HEK293 (cell line): ENCODE results near the gene DNAJC12.

Source experiments
- ATF2 ChIP-seq: fragments of 450-650 bp; formaldehyde crosslinking; IDR thresholded peaks from 2 replicates; pipeline ENCODE4 v1.5.1; 2016; ENCODE audit warnings: missing biosample characterization, missing genetic modification characterization, low read depth
- BCL11A ChIP-seq: fragments of 450-650 bp; formaldehyde crosslinking; IDR thresholded peaks from 2 replicates; pipeline ENCODE4 v1.5.1; 2016; ENCODE audit warnings: low read depth, missing biosample characterization, missing genetic modification characterization
- FEZF1 ChIP-seq: fragments of 450-650 bp; formaldehyde crosslinking; IDR thresholded peaks from 2 replicates; pipeline ENCODE4 v1.5.1; 2016; ENCODE audit warnings: missing biosample characterization, missing genetic modification characterization
- GLIS2 ChIP-seq: fragments of 450-650 bp; formaldehyde crosslinking; IDR thresholded peaks from 2 replicates; pipeline ENCODE4 v1.5.1; 2016; ENCODE audit warnings: missing biosample characterization, missing genetic modification characterization
- HOXC10 ChIP-seq: sonication (generic); formaldehyde crosslinking; IDR thresholded peaks from 2 replicates; pipeline ENCODE4 v1.8.1; 2023; ENCODE audit warnings: mild to moderate bottlenecking, missing genetic modification reagents
- KLF16 ChIP-seq: fragments of 450-650 bp; formaldehyde crosslinking; IDR thresholded peaks from 2 replicates; pipeline ENCODE4 v1.5.1; 2017; ENCODE audit warnings: missing biosample characterization, missing genetic modification characterization
- MZF1 ChIP-seq: fragments of 450-650 bp; formaldehyde crosslinking; IDR thresholded peaks from 2 replicates; pipeline ENCODE4 v1.5.1; 2017; ENCODE audit warnings: missing biosample characterization, missing genetic modification characterization, borderline replicate concordance
- OSR2 ChIP-seq: fragments of 450-650 bp; formaldehyde crosslinking; IDR thresholded peaks from 2 replicates; pipeline ENCODE4 v1.5.1; 2016; ENCODE audit warnings: missing biosample characterization, missing genetic modification characterization
- OVOL3 ChIP-seq: fragments of 450-650 bp; formaldehyde crosslinking; IDR thresholded peaks from 2 replicates; pipeline ENCODE4 v1.5.1; 2016; ENCODE audit warnings: missing biosample characterization, missing genetic modification characterization
- SP7 ChIP-seq: fragments of 450-650 bp; formaldehyde crosslinking; IDR thresholded peaks from 2 replicates; pipeline ENCODE4 v1.5.1; 2016; ENCODE audit warnings: missing biosample characterization, missing genetic modification characterization
- WT1 ChIP-seq: fragments of 450-650 bp; formaldehyde crosslinking; IDR thresholded peaks from 2 replicates; pipeline ENCODE4 v1.5.1; 2016; ENCODE audit warnings: missing biosample characterization, missing genetic modification characterization
- YY1 ChIP-seq: fragments of 450-650 bp; formaldehyde crosslinking; IDR thresholded peaks from 2 replicates; pipeline ENCODE4 v1.5.1; 2018; ENCODE audit warnings: missing biosample characterization, missing genetic modification characterization
- ZBTB17 ChIP-seq: fragments of 450-650 bp; formaldehyde crosslinking; IDR thresholded peaks from 2 replicates; pipeline ENCODE4 v1.5.1; 2016; ENCODE audit warnings: missing biosample characterization, missing genetic modification characterization
- ZBTB21 ChIP-seq: fragments of 450-650 bp; formaldehyde crosslinking; IDR thresholded peaks from 2 replicates; pipeline ENCODE4 v1.5.1; 2017; ENCODE audit warnings: missing biosample characterization, missing genetic modification characterization
- ZFP41 ChIP-seq: fragments of 450-650 bp; formaldehyde crosslinking; IDR thresholded peaks from 2 replicates; pipeline ENCODE4 v1.5.1; 2016; ENCODE audit warnings: missing biosample characterization, missing genetic modification characterization, borderline replicate concordance
- ZNF157 ChIP-seq: fragments of 450-650 bp; formaldehyde crosslinking; IDR thresholded peaks from 2 replicates; pipeline ENCODE4 v1.5.1; 2016; ENCODE audit warnings: missing biosample characterization, missing genetic modification characterization
- ZNF174 ChIP-seq: fragments of 450-650 bp; formaldehyde crosslinking; IDR thresholded peaks from 2 replicates; pipeline ENCODE4 v1.5.0; 2017; ENCODE audit warnings: missing biosample characterization, mild to moderate bottlenecking, missing genetic modification characterization
- ZNF2 ChIP-seq: fragments of 450-650 bp; formaldehyde crosslinking; IDR thresholded peaks from 2 replicates; pipeline ENCODE4 v1.5.1; 2016; ENCODE audit warnings: missing biosample characterization, missing genetic modification characterization
- ZNF211 ChIP-seq: fragments of 450-650 bp; formaldehyde crosslinking; IDR thresholded peaks from 2 replicates; pipeline ENCODE4 v1.5.1; 2016; ENCODE audit warnings: low read depth, missing biosample characterization, missing genetic modification characterization
- ZNF214 ChIP-seq: fragments of 450-650 bp; formaldehyde crosslinking; IDR thresholded peaks from 2 replicates; pipeline ENCODE4 v1.5.1; 2017; ENCODE audit warnings: missing biosample characterization, mild to moderate bottlenecking, missing genetic modification characterization, borderline replicate concordance
- ZNF26 ChIP-seq: fragments of 450-650 bp; formaldehyde crosslinking; IDR thresholded peaks from 2 replicates; pipeline ENCODE4 v1.5.1; 2016; ENCODE audit warnings: missing biosample characterization, missing genetic modification characterization
- ZNF311 ChIP-seq: fragments of 450-650 bp; formaldehyde crosslinking; IDR thresholded peaks from 2 replicates; pipeline ENCODE4 v1.5.1; 2017; ENCODE audit warnings: missing biosample characterization, missing genetic modification characterization, borderline replicate concordance
- ZNF433 ChIP-seq: fragments of 450-650 bp; formaldehyde crosslinking; IDR thresholded peaks from 2 replicates; pipeline ENCODE4 v1.5.1; 2016; ENCODE audit warnings: missing biosample characterization, missing genetic modification characterization, low read depth
- ZNF529 ChIP-seq: fragments of 450-650 bp; formaldehyde crosslinking; IDR thresholded peaks from 2 replicates; pipeline ENCODE4 v1.5.1; 2017; ENCODE audit warnings: missing genetic modification characterization, missing biosample characterization; ENCODE audit not compliant: insufficient replicate concordance
- ZNF548 ChIP-seq: fragments of 450-650 bp; formaldehyde crosslinking; IDR thresholded peaks from 2 replicates; pipeline ENCODE4 v1.5.1; 2016; ENCODE audit warnings: missing biosample characterization, missing genetic modification characterization
- ZNF558 ChIP-seq: fragments of 450-650 bp; formaldehyde crosslinking; IDR thresholded peaks from 2 replicates; pipeline ENCODE4 v1.5.1; 2016; ENCODE audit warnings: missing biosample characterization, missing genetic modification characterization
- ZNF560 ChIP-seq: fragments of 450-650 bp; formaldehyde crosslinking; IDR thresholded peaks from 2 replicates; pipeline ENCODE4 v1.5.1; 2017; ENCODE audit warnings: missing biosample characterization, missing genetic modification characterization, borderline replicate concordance
- ZNF660 ChIP-seq: fragments of 450-650 bp; IDR thresholded peaks from 2 replicates; pipeline ENCODE4 v1.5.1; 2018; ENCODE audit warnings: missing biosample characterization, mild to moderate bottlenecking, missing genetic modification characterization
- ZNF701 ChIP-seq: fragments of 450-650 bp; formaldehyde crosslinking; IDR thresholded peaks from 2 replicates; pipeline ENCODE4 v1.5.1; 2016; ENCODE audit warnings: missing biosample characterization, missing genetic modification characterization
- ZNF704 ChIP-seq: fragments of 450-650 bp; formaldehyde crosslinking; IDR thresholded peaks from 2 replicates; pipeline ENCODE4 v1.5.1; 2016; ENCODE audit warnings: missing biosample characterization, missing genetic modification characterization
- ZNF76 ChIP-seq: fragments of 450-650 bp; formaldehyde crosslinking; IDR thresholded peaks from 2 replicates; pipeline ENCODE4; 2016; ENCODE audit warnings: low read depth, missing biosample characterization, missing genetic modification characterization, borderline replicate concordance
- ZNF792 ChIP-seq: fragments of 450-650 bp; formaldehyde crosslinking; IDR thresholded peaks from 2 replicates; pipeline ENCODE4 v1.5.1; 2016; ENCODE audit warnings: missing biosample characterization, missing genetic modification characterization
- ZSCAN18 ChIP-seq: fragments of 450-650 bp; formaldehyde crosslinking; IDR thresholded peaks from 2 replicates; pipeline ENCODE4 v1.5.1; 2016; ENCODE audit warnings: missing biosample characterization, missing genetic modification characterization
- ZSCAN23 ChIP-seq: fragments of 450-650 bp; formaldehyde crosslinking; IDR thresholded peaks from 2 replicates; pipeline ENCODE4 v1.5.1; 2016; ENCODE audit warnings: missing biosample characterization, missing genetic modification characterization
- TF ChIP-seq, protein P1 (sequence below): fragments of 450-650 bp; formaldehyde crosslinking; IDR thresholded peaks from 2 replicates; pipeline ENCODE4 v1.5.1; 2016; ENCODE audit warnings: missing biosample characterization, missing genetic modification characterization

DNAJC12 gene

GRCh38 chr10:67790534-67791408 lies 47.2 kb downstream of the DNAJC12 start (continued):
- TF ChIP-seq, protein P1, sequence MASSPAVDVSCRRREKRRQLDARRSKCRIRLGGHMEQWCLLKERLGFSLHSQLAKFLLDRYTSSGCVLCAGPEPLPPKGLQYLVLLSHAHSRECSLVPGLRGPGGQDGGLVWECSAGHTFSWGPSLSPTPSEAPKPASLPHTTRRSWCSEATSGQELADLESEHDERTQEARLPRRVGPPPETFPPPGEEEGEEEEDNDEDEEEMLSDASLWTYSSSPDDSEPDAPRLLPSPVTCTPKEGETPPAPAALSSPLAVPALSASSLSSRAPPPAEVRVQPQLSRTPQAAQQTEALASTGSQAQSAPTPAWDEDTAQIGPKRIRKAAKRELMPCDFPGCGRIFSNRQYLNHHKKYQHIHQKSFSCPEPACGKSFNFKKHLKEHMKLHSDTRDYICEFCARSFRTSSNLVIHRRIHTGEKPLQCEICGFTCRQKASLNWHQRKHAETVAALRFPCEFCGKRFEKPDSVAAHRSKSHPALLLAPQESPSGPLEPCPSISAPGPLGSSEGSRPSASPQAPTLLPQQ (tag by site-specific recombination) = peak; percentile 76
- no peak for TF ChIP-seq ZNF701 (tag by site-specific recombination)
- no peak for TF ChIP-seq ZNF792 (tag by site-specific recombination)
- TF ChIP-seq ZBTB17 (tag by site-specific recombination) = peak; percentile 82
- no peak for TF ChIP-seq ZNF76 (tag by site-specific recombination)
- TF ChIP-seq SP7 (tag by site-specific recombination) = peak; percentile 58
- peak; percentile 42; the same call in 1 of the 2 replicates for TF ChIP-seq KLF16 (tag by site-specific recombination)
- TF ChIP-seq ZSCAN18 (tag by site-specific recombination) = peak; percentile 71
- TF ChIP-seq ZFP41 (tag by site-specific recombination) = no peak
- TF ChIP-seq ZNF660 (tag by site-specific recombination) = peak; percentile 90
- TF ChIP-seq ZNF311 (tag by site-specific recombination) = no peak
- TF ChIP-seq BCL11A (tag by site-specific recombination) = no peak
- TF ChIP-seq ZNF560 = no peak
- no peak for TF ChIP-seq ZNF529 (tag by site-specific recombination)
- peak; percentile 82 for TF ChIP-seq OSR2 (tag by site-specific recombination)
- TF ChIP-seq ZNF558 (tag by site-specific recombination) = peak; percentile 80
- peak; percentile 84 for TF ChIP-seq ATF2
- no peak for TF ChIP-seq HOXC10
- TF ChIP-seq ZNF174 = no peak
- TF ChIP-seq FEZF1 (tag by site-specific recombination) = peak; percentile 52
- no peak for TF ChIP-seq ZNF704 (tag by site-specific recombination)
- TF ChIP-seq ZNF548 = no peak
- TF ChIP-seq OVOL3 (tag by site-specific recombination) = no peak
- no peak for TF ChIP-seq ZNF214 (tag by site-specific recombination)
- TF ChIP-seq ZNF157 = no peak
- no peak for TF ChIP-seq GLIS2 (tag by site-specific recombination)
- peak; percentile 79 for TF ChIP-seq MZF1 (tag by site-specific recombination)
- TF ChIP-seq ZNF211 (tag by site-specific recombination) = no peak
- TF ChIP-seq ZSCAN23 (tag by site-specific recombination) = no peak
- peak; percentile 93 for TF ChIP-seq WT1 (tag by site-specific recombination)
- no peak for TF ChIP-seq YY1 (tag by site-specific recombination)
- TF ChIP-seq ZNF26 = no peak
- TF ChIP-seq ZBTB21 (tag by site-specific recombination) = peak; percentile 68; the same call in 1 of the 2 replicates
- no peak for TF ChIP-seq ZNF2 (tag by site-specific recombination)
- no peak for TF ChIP-seq ZNF433 (tag by site-specific recombination)
